HG02798 (cell line): ENCODE data around the gene THY1.

Experiments
- ATAC-seq: cut with Tn5 transposase; IDR thresholded peaks from one replicate; pipeline ENCODE4 v1.9.1; 2021; ENCODE audit warnings: mild to moderate bottlenecking; ENCODE audit not compliant: unreplicated experiment, poor library complexity

Gene THY1

DNA sequence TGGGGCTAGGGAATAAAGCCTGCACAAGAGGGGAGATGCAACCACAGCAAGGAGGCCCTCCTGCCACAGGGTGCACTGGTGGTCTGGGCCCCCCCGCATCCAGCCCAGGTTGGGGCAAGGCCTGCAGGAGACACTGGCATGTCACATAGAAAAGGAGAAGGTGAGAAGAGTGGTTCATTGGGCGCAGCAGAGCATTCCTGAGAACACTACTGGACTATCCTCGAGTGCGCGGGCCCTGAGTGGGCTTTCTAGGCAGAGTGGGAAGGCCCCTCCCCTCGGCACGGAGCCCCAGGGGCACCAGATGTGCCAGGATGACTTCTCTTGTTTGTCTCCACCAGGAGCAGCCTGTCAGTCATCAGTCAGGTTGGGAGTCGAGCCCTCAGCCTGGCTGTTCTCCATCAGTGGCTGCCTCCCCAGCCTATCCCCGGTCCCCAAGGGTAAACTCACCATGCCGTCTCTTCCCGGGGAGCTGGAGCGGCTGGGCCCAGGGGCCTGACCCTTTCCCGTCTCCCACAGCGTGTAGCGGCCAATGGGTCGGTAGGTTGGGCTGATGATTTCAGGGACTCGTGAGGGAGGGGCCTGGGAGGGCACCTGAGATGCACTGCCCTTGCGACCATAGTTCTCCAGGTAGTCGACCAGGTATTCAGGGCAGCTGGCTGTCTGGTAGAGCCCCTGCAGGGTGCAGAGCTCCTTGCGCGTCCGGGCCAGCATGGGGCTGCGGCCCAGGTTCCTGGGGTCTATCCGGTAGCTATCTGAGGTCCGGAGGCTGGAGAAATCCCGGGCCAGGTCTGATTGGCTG lies 50.5 kb downstream of the THY1 start:
- ATAC-seq: no peak

DNA sequence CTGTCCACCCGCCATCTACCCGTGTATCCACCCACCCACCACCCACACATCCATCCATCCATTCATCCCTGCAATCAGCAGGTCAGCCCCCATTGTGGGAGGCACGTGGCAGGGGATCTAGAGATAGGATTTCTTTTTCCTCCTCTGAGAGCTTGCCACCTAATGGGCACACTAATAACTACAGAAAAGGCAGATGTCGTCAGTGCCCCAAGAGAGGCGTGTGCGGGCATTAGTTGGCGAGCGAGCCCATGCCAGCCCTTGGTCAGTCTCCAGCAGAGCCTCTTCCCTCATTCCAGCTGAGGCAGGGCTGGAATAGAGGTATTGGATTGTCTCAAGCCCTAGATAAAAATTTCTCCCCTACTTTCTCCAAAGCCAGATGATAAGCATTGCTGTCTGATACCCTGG lies 51.2 kb downstream of the THY1 start:
- ATAC-seq: no peak

- no peak for ATAC-seq
Observed at GRCh38 chr11:119371067-119371601, 51.8 kb downstream of the THY1 start.

- ATAC-seq: no peak
Observed at GRCh38 chr11:119370486-119371046, 52.4 kb downstream of the THY1 start.

DNA sequence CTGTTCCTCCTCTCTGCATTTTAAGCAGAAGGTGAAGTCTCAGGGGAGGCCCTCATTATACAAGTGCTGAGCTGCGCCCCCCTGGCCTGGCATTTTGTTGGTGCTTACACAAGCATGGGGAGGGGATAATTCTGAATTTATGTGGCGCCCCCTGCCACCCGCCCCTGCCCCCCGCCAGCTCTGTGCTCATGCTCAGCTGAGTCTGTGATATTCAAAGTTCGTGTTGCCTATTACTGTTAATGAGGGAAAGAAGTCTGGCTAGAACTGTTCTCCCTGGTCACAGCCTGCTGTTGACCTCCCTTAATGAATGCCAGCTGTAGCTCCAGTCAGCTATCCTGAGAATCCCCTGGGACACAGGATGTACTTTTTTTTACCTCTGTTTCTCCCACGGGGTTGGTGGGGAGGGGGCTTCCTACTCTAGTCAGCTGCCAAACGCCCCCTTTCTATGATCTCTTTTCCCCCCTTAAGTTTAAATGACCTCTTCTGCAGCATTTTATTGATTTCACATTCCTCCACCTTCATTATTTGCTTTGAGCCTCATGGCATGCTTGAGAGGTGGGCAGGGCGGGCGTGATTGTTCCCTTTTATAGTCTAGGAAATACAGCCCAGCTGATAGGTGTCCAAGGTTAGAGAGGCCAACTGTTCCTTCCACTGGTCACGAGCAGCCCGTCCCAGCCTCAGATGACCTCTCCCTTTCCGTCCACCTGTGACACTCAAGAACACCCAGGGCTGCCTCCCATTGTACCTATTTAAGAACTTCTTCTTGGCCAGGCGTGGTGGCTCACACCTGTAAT lies 53.6 kb downstream of the THY1 start:
- no peak for ATAC-seq

DNA sequence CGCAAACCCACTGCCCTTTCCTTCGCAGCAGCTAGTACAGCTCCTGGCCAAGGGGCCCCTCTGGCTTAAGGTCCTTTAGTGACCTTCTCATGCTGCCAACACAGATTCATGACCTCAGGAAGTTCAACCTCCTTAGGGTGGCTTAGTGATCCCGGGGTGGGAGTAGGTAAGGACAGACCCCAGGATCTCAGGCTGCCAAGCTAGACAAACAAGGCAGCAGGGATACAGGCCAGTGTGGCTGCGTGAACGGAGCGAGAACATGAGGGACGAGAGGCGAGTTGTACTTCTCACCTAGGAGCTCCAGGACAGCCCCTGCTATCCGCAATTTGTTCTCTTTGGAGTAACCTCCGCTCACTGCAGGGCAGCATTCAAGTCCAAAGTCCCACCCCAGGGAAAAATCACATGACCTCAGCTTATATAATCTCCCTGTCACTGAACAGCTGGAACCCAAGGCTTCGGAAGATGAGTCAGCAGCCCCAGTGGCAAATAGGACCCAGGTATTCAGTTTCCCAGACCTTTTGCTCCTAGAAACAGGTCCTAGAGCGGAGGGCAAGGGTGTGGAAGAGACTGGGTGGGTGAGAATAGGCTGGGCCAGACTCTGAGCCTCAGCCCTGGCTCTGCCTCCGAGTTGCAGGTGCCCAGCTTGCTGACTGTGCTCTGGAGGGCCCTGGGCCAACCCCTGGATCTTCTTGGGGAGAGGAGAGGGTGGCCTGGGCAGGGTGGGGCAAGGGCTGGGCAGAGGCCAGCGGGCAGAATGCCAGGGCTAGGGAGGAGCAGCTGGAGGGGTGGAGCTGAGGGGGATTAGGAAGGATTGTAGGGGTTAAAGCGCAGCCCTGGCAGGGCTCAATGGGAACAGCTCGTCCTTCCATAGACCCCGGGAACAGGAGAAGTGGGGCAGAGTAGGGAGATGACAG lies 54.6 kb downstream of the THY1 start:
- no peak for ATAC-seq

DNA sequence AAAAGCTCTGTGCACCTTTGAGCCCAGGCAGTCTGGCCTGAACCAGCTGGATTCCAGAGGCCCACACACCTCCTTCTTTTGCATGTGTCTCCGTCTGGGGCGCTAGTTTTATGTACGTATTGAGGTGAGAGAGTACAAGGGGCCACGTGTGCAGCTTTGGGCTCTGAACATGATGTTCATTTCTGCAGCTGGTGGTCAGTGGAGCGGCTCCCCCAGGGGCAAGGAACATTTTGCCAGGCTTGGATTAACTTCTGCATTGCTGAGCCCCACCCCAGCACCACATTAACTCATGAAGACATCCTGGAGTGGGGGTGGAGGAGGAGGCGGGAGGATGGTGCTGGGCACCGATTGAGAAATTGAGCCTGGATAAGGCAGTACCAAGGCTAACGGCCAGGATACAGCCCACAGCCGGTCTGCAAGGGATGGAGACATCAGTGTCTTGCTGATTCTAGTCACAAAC lies 55.3 kb downstream of the THY1 start:
- ATAC-seq: no peak
